Dedifferentiated amniotic fluid mesenchymal stem cell (primary cell): ENCODE results near the gene FAM3B.
A peak's percentile ranks its signal among the peaks of the same experiment; 100 is the strongest.
"Not testable (repeated sequence)": the region's sequence is repeated elsewhere in the genome, so short reads cannot be mapped to it uniquely, and the experiment has no call there.

Source experiments
- DNase-seq: peaks from one replicate; pipeline ENCODE4 v3.0.0-alpha.2; 2016; ENCODE audit errors: extremely low spot score

The FAM3B gene

GRCh38 chr21:41350436-41351155, 34.0 kb downstream of the FAM3B start:
- DNase-seq, result no peak

DNA sequence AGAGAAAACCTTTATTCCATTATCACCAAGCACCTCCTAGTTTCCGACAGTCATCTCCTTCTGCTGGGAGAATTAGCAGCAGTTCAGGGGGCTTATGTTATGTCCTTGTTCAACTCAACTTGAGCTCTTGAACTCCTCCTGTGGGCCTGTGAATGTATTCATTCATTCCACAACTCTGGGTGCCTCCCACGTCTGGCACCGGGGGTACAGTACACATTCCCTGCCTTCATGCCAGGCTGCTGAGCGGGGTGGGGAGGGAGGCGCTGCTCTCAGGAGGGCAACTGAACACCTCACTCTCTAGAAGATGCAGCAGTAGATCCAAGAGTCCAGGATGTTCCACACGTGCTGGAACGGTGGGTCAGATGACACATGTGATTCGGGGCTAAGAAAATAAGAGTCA, 40.9 kb downstream of the FAM3B start:
- DNase-seq, result no peak

DNA sequence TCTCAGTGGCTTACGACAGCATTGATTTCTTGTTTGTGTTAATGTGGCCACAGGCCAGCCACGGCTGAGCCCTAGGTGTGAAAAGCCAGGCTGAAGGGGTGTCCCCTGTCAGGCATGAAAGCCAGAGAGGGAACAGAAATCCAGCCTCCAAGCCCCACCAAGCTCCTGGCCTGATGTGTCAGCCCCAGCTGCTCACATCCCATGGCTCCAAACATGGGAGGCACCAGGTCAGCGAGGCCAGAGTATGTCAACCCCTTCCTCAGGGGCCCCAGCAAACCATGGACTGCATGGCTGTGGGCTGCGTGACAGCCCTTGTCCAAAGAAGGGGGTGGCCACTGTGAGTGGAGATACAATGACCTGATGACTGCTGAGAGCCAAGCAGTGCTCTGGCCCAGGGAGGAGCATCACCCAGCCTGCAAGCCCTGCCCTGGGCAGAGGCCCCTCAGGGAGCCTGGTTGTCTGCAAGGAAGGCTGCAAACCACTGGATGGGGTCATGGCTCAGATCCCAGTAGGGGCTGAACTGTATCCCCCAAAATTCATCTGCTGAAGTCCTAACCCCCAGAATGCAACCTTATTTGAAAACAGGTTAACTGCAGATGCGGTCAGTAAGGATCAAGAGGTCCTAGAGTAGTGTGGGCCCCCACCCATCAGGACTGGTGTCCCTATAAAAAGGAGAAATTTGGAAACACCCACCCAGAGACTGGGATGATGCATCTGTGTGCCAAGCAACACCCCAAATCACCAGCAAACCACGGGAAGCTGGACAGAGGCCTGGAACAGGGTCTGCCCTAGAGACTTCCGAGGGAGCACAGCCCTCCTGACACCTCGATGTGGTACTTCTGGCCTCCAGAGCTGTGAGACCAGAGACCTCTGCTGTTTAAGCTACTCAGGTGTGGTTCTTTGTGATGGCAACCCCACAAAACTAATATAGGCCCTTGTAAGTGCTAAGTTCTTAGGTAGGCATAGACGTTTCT, 41.9 kb downstream of the FAM3B start:
- DNase-seq, result no peak

DNA sequence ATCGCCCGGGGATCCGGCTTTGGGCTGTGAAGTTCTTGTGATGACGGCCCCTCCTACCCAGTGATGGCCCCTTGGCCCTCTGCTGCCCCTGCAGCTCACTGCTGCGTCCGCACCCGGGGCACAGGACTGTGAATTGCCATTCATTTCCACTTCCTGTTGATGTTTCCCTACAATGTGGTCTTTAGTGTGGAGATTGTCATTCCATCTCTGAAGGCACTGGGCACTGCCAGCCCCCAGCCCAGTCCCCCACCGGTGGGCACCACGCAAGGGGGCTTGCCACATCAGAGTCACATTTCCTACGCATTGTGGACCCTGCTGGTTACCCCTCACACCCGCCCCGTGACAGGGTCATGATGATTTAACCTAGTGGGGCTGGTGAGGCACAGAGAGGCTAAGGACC, 42.7 kb downstream of the FAM3B start:
- DNase-seq, result no peak

DNA sequence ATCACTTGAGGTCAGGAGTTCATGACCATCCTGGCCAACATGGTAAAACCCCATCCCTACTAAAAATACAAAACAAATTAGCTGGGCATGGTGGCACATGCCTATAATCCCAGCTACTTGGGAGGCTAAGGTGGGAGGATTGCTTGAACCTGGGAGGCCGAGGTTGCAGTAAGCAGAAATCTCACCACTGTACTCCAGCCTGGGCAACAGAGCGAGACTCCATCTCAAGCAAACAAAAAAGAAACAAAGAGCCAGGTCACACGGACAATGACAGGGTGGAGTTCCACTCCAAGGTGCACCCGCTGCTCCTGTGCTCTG, 43.1 kb downstream of the FAM3B start:
- DNase-seq, result not testable (repeated sequence)

DNA sequence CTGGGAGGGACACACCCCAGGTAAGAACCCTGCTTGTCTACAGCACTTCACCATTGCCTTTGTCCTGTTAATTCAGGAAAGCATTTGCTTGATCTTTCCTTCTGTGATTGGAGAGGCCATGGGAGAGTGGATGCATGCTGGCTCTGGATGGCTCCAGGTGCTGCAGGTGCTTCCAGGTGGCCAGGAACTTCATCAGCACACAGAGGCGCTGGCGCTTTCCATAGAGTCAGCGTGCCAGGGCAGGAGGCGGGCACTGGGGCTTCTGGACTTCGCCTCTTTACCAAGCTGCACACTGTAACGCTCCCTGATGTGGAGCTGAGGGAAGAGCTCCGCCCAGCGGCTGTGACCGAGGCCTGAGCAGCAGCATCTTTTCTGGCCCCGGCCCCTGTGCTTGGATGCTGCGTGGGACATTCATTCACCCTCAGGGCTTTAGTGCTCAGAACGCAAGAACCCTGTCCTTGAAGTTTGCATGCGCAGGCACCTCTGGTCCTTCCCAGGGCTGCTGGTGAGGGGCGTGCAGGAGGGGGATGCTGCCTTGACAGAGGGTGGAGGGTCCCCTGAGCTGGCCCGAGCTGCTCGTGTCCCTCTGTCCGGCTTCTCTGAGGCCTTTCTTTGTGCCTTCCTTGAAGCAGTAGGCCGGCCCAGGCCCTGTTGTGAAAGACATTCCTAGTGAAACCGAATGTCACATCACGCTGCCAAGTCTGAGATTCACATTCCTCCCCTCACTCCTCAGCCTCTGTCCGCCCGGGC, 43.6 kb downstream of the FAM3B start:
- no peak for DNase-seq

- no peak for DNase-seq
Measured at GRCh38 chr21:41361053-41361785, 44.6 kb downstream of the FAM3B start.

DNA sequence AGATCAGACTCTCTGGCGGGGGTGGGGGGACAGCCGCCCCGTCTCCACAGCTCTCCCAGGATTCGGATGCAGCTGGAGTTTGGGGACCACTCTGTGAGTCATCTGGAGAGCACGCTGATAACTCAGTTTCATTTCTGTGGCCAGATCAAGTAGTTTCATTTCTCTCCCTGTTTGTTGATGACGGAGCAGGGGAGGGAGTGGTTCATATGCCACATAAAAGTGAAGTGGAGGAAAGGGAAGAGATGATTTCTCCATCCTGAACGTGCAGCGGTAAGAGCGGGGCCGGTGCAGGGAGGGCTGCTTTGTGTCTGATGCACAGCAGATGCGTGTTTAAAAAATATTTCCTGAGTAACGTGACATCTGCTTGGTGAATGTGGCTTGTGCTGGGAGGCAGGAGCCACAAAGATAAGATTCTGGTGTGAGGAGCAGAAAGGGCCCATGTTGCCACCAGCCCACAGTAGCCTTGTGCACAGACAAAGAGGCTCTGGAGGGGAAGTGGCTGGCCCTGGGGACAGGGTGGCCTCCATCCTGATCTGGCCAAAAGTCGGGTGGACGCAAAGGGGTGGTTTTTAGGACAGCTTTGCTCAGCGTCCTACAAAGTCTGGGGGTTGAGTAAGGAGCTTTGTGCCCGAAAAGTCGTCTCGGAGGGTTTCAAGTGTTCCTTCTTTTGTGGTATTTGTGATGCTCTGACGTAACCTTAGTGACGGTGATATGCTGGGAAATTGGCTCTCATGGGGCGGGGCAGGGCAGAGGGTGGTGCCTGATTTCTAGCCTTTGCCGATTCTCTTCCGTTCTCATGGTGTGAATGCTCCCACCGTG, 45.4 kb downstream of the FAM3B start, which contains the start of gene MX2:
TSS of gene MX2 (plus strand) at position 242 of the 819 bp plus-strand sequence. CDS start 14,880 bp downstream, outside the sequence.
- peak; percentile 75 for DNase-seq

DNA sequence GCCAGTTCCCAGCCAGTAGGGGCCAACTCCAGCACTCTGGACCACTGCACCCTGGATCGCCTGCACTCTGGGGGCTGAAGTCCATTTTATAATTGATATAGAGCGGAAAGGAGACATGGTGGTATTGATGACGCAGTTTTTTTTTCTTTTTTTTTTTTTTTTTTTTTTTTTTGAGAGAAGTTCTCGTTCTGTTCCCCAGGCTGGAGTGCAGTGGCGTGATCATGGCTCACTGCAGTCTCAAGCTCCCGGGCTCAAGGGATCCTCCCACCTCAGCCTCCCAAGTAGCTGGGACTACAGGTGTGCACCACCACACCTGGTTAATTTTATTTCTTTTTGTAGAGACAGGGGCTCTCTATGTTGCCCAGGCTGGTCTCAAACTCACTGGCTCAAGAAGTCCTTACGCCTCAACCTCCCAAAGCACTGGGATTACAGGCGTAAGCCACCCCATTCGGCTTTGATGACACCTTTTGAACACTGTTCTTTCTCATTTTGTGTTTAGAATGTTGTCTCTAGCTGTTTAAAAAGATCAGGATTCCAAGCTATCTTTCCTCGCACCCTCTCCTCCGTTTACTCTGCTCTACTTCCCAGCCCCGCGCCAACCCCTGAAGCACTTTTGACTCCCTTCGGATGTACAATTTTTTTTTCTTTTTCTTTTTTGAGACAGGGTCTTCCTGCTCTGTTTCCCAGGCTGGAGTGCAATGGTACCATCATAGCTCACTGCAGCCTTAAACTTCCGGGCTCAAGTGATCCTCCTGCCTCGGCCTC, 46.2 kb downstream of the FAM3B start:
- DNase-seq, result no peak

- DNase-seq, result no peak
Measured at GRCh38 chr21:41363370-41364270, 47.0 kb downstream of the FAM3B start.

DNA sequence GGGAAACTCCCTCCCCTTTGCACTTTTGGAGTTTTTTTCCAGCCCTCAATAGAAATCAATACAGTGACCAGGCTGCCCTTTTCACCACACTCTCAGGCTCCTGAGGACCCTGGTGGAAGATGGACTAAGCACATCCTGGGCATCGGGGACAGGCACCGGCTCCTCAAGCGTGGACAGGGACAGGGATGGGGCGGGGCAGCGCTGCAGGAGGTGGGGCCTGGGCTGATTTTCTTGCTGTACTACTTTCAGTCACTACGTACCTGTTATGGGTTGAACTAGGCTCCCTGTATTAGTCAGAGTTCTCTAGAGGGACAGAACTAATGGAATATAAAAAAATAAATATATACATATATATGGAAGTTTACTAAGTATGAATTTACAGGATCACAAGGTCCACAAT, 47.7 kb downstream of the FAM3B start:
- no peak for DNase-seq

DNA sequence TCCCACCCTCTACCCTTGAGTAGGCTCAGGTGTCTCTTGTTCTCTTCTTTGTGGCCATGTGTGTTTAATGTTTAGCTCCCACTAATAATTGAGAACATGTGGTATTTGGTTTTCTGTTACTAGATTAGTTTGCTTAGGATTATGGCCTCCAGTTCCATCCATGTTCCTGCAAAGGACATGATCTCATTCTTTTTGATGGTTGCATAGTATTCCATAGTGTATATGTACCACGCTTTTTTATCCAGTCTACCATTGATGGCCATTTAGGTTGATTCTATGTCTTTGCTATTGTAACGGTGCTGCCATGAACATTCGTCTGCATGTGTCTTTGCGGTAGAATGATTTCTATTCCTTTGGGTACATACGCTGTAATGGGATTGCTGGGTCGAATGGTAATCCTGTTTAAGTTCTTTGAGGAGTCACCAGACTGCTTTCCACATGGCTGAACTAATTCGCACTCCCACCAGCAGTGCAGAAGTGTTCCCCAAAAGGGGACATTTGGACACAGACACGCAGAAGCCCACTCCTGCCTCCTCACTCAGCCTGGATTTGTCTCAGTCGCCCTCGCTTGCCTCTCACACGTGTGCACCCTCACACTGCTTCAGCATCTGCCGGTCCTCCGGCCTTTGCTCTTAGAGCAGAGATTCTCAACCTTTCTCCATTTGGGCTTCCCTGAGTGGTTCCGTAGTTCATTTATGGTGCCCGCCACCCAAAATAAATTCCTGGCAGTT, 48.9 kb downstream of the FAM3B start:
- no peak for DNase-seq

DNA sequence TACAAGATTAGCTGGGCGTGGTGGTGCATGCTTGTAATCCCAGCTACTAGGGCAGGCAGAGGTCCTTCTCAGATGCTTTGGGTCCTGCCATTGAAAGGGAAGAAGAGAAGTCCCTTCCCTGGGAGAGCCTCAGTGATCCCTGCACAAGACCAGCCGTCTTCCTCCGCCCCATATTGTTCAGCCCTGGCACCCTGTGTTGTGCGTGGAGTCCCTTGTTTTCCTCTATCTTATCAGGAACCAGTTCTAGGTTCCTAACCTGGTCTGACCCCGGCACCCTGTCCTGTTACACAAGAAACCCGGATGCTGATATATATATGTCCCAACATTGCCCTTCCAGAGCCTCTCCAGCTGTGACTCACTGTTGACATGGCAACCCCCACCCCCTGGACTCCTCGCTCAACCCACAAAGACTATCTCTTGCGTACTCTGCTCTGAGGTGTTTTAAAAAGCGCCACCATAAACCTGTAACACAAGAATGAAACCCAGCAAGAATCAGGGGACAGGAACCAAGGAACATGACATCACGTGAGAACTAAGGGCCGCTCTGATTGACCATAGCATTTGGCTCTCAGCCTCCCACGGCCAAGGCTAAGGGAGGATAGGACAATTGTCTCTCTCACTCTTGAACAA, 50.0 kb downstream of the FAM3B start:
- no peak for DNase-seq

- DNase-seq, result no peak
Measured at GRCh38 chr21:41367301-41367944, 50.8 kb downstream of the FAM3B start.

DNA sequence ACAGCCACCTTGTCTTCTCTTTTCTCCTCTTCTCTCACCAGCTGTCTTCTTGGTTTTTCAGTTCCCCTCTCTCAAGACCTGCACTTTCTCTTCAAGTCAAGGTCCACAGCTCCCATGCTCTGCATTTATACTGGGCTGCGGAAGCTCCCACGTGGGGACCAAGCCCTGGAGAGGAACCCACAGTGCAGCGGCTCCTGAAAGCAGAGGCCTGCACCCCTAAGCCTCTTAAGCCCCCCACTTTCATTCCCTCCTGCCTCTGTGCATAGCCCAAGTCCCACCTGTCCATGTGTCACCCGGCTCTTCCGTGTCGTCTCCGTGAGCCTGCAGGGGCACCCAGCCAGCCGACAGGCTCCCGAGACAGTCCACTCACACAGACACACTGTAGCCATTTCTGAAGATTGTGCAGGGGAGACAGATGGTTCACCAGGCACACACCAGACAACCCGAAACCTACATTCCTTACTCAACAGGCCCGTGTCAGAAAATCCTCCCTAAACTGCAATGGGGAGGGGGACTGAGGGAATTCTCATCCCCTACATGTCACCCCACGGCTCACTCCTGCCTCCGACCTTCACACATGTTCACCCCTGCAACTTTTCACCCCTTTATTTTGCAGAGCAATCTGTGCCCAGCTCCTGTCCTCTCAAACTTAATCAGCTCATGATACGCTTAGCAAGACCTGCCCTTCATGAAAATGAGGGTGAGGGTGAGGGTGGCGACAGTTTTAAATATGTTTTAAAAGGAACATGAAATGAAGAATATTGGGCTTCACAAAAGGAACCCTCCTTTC, 51.5 kb downstream of the FAM3B start:
- no peak for DNase-seq

- no peak for DNase-seq
Measured at GRCh38 chr21:41368735-41369104, 52.1 kb downstream of the FAM3B start.
